Stimulated activated CD8-positive, alpha-beta memory T cell treated with anti-CD3 and anti-CD28 coated beads, Interleukin-12 subunit alpha, Interleukin-12 subunit beta, amount 100 ng/mL, for 24 hours (primary cell): ENCODE measurements around the gene STEAP1B.

ENCODE experiments used
- DNase-seq: peaks from one replicate; pipeline ENCODE4 v3.0.0-alpha.2; 2020; ENCODE audit errors: extremely low read depth

Gene STEAP1B

DNA sequence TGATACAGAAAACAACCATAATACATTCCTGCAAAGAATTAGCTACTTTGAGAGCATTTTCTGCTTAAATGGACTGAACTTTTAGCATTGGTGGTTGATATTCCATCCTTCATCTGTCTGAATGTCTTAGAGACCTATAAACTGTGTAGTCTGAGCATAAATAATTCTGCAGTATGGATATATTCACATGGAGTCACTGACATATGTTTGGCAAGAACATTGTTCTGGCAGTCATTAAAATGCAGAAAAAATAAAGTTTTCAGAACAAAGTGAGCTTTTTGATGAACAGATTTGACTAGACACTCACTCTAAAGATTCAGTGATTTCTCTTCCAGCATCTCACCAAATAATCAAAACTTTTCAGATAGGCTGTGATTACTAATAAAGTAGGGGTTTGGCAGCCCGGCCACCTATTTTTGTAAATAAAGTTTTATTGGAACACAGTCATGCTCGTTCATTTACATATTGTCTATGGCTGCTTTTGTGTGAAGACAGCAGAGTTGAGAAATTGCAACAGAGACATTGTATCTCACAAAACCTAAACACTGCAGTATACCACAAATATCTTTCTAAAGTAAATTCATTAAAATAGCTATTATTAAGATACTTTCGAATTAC, 98.9 kb downstream of the STEAP1B start:
- no peak for DNase-seq

DNA sequence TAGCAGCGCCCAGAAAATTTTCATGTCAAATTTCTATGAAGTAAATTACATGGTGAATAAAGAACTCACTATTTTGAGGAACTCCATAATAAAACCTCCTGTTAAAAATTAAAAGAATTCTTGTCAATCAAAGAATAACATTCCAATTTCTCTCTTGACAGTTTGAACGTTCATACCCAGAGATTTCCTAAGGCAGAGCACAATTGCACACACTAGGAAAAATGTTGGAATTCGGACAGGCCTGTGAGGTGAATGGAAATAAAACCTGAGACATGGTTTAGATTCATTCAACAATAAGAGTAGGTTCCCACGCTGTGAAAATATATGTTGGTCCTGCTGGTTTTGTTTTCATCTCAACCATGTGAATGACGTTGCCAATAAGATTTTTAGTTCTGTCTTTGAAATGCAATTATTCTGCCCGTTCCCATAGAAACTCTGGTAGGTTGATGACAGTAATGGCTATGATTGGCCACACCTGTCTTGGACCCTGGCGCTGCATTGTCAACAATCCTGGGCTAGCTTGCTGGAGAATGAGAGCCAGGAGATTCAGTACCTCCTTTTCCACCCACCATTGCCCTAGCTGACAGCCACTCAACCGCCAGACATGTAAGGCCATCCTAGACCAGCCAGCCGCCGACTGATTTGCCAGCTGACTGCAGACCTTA, 99.7 kb downstream of the STEAP1B start:
- DNase-seq: no peak

DNA sequence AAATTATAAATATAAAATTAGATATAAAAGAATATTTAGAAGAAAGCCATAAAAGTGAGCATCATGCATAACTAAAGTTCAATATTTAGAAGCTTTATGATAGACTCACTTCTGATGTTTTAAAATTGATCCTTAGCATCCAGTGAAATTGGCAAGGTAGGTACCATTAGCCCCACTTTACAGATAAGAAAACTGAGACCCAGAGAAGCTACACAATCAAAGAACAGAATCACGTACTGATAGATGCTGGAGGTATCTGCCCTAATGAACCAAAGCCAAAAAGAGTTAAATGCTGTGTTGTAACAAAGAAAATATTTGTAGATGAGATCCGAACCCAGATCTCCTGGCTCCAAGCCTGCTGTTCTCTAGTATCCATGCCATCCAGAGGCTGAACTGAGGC, 100.4 kb downstream of the STEAP1B start:
- no peak for DNase-seq

DNA sequence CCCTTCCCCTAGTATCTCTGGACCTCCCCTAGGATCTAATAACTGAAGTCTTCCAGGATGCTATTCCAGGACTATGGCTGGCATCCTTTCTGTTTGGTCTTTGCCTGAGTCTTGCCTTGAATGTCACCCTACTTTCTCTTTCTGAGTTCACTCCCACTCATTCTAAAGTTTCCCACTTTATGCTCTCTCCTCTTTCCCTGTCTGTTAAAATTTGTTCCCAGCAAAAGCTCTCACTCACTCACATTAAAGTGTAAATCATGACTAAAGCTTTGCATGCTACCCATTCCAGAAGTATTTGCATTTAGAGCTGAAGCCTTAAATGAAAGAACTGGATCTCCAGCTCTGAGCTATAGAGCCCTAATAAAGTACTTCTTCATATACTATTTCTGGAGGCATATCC, 100.9 kb downstream of the STEAP1B start:
- DNase-seq: no peak

DNA sequence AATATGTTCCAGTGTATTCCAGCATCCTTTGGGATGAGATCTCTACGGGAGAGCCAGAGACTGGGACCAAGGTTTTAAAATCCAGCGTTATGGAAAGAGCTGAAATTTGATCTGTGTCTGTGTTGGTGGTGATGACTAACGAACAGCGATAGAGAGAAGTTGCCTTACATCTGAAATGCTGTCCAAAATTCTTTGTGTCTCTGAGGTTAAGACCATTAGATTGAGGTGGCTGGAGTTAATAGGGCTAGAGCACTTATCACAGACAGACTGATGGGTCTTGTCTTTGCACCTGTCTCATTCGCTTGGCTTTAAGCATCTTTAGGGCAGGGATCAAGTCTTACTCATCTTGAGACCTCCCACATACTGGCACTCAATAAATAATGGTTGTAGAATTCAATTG, 102.0 kb downstream of the STEAP1B start:
- DNase-seq: no peak

DNA sequence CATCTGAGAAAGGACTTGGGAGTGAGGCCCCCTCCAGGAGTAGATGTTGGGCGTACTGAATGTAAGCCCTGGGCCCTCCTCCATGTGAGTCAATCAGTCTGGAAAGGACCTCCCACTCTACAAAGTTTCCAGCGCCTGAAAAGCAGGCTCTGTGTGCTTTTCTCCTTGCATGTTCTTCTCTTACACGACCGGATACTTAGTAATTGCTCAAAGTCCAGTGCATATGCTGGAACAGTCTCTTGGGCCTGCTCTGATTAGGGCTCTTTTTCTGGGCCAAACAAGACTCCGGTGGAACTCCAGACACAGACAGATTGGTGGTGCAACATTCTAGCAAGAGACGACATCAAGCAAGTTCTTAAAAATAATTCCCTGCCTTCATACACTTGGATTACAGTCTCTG, 104.8 kb downstream of the STEAP1B start:
- DNase-seq: no peak

DNA sequence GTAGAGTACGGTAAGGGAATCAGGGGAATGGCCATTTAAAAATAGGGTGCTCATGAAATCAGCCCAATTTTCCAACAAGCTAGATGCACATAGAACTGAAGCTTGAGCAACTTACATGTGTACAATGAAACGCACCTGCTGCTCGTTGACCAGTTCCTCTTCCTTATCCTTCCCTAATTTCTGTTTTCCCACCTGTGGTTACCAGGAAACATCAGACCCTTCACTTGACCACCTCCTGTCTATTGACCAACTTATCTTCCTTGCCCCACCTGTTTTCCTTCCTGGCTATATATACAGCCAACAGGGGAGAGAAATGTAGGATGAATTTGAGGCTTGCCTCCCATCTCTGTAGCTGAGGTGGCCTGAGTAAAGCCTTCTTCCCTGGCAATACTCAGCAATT, 105.2 kb downstream of the STEAP1B start:
- no peak for DNase-seq

DNA sequence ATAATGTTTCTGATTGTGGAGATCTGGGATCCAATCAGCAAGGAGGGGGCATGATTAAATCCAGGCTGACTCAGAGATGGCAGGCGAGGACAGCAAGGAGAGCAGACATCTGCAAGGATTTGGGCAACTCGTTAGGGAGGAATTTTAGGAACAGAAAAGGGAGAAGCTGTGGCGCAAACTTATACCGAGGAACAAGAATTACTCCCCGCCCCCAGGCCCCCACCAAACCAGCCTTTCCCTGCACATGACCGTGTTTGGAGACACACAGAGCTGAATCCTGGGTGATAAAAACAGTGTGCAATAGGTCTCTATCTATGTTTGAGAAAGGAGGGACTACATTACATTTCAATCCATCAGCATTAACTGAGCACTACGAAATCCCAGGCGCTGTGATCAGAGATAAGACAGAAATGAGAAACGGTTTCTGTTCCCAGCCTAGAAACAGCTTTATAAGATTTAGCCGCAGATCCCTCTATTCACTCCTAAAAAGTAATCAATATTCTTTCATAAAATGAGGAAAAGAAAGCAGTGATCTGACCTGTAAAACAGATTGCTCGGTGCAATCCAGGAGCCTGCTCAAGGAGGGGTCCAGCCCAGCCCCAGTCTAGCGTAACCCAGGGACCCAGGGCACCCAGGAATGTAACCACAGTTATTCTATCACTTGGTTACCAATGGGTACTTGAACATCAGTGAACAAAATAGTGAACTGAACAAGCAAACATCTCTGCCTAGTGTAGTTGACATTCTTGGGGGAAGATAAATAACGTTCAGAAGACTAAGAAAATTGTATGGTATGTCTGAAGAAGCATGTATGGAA, 105.9 kb downstream of the STEAP1B start:
- DNase-seq: no peak

DNA sequence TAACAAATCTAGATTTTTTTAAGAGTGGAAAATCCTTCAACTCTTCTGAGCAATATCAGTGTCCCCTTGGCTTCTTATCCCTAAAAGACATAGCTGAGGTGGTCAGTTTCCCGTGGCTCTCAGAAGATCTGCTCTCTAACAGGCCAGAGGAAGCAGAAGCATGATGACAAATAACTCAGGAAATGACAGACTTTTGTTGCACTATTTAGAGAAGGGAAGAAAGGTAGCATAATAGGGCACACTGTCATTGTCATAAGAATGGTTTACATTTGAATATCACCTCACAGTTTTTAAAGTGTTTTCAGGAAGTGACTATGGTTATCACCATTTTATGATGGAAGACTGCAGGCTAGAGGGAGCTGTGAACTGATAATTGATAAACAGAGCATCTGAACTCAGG, 109.5 kb downstream of the STEAP1B start:
- no peak for DNase-seq

DNA sequence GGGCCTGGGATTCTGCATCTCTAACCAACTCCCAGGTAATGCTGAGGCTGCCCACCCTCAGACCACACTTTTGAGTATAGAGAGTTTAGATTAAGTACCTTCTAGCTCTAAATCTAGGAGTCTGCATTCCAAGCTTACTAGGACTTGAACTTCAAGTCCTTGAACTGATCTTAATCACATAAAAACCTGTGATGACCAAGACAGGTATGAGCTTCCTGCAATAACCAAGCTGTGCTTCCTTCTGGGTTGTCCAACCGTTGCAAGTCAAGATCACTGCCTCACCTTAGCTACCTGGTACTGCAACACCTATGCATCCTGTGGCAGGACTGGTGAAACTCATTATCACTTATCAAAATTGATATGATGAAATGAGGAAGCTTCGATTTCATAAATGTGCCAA, 110.1 kb downstream of the STEAP1B start:
- no peak for DNase-seq

DNA sequence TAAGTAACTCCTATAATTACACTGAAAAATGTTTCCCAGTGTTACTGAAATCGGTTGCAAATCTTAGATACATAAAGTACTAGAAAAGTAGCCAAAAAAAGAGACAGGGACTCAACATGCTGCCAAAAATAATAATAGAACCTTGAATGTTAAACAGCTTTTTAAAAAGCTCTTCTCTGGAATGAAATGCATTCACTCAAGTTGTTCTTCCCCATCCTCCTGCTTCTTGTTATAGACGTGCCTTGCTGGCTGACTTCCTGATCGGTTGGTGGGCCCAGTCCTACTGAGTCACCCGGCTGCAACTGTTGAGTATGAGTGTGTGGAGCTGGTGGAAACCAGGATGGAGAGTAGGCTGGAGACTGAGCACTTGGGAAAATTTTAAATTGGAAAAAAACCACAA, 112.4 kb downstream of the STEAP1B start:
- DNase-seq: no peak

DNA sequence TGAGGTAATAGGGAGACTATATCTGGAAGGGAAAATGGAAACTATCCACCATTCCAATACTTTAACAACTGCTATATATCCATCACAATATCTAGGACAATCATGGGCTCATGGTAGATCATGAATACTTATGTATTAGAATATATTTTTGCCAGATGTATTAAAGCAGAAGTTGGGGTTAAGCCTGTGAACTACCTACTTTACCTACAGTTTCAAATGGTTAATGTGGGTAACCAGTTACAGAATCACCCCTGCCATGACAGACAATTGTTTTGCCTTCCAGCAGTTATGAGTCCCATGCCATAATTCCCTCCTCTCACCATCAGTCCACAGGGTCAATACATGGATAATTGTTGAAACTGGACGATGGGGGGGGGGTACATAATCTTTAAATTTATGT, 113.1 kb downstream of the STEAP1B start:
- DNase-seq: no peak

DNA sequence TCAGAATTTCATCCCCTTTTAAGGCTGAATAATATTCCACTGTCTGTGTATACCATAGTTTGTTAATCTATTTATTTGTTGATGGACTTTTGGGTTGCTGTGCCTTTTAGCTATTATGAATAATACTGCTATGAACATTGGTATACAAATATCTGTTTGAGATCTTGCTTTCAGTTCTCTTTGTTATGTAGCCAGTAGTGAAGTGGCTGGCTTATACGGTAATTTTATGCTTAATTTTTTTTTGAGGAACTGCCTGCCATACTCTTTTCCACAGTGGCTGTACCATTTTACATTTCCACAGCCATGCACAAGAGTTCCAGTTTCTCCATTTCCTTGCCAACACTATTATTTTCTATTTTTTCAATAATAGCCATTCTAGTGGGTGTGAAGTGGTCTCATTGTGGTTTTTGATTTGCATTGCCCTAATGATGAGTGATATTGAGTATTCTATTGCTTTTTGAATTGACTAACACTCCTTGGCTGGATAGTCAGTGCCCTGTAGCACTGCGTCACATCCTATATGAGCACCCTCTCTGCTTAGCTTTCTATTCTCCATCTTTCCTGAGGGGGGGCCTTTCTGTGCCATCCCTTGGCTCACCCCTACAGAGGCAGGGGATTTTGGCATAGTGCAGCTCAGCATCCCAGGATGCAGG, 113.7 kb downstream of the STEAP1B start:
- DNase-seq: no peak

DNA sequence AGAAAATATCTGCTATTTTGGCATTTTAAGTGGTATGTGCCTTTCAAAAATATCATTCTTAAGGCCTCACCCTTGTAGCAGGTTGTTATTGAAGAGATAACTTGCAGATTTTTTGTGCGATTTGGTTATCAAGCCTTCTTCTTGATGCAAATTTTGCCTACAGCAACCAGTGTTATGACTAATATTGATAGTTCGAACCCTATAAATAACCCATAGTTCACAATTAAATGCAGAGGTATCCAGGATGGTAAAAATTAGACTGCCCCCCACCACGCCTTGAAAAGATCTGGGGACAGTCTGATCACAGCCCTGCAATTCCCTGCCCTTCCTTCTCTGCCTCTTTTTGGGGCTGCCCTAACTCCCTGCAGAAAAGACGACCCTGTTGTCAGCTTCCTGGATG, 114.7 kb downstream of the STEAP1B start:
- DNase-seq: no peak

DNA sequence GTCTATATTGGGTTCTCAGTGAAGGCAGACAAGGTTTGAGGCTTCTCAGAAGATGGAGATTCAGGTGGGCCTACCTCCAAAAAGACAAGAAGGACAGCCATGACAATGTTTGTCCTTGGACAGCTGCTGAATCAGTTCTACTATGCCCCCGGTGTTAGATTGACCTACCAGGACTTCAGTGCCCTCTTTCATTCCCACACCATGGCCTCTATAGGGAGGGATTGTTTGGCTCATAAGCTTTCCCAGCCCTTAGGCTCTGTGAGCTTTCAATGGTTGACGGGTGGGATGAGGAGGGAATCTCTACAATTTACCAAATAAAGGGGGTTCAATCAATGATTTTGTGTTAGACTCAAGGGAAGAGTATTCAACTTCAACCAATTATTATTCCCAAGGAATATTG, 119.7 kb downstream of the STEAP1B start:
- no peak for DNase-seq

DNA sequence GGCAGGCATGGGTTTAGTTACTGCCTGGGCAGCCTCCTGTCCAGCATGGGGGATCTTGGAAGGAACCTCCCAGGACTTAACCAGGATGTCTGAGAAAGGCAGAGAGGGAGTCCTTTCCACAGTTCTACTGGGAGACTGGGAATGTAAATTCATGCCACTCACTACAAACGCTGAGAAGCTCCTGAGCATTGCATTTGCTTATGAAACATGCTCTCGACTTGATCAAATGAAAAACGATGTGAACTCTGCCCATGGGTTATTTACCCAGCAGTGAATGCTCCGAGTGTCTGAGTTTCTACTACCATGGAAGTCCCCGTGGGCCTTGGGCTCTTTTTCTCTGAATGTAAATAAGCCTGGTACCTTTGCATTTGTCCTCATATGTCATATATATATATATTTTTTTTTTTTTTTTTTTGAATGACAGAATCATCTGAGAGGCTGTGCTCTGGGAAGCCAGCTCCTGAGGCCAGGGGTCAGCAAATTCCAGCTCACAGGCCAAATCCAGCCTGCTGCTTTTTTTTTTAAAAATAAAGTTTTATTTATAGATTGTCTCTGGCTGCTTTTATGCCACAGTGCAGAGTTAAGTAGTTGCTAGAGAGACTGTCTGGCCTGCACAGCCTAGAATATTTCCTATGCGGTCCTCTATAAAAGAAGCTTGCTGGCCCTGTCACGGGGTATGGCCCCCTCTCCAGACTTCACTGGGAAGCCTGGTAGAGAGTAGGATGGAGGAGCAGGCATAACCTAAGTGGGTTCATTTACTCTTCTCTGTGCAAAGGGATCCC, 121.6 kb downstream of the STEAP1B start:
- no peak for DNase-seq

DNA sequence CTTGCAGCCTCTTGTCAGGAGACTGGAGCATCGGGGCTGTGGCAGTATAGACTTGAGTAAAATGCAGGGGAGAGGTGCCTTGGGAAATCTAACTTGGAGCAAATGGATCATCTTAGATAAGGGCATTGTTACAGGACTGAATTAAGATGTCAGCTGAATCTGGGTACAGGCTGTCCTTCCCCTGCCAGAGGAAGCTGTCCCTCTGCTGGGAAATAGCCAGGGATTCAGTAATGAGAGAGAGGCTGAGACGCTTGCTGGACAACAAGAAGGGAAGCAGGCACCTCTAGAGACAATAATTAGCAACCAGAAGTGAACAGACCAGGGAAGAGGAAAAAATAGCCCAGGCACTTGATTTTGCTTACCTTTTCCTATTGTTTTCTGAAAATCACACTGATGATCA, 122.3 kb downstream of the STEAP1B start:
- DNase-seq: no peak

DNA sequence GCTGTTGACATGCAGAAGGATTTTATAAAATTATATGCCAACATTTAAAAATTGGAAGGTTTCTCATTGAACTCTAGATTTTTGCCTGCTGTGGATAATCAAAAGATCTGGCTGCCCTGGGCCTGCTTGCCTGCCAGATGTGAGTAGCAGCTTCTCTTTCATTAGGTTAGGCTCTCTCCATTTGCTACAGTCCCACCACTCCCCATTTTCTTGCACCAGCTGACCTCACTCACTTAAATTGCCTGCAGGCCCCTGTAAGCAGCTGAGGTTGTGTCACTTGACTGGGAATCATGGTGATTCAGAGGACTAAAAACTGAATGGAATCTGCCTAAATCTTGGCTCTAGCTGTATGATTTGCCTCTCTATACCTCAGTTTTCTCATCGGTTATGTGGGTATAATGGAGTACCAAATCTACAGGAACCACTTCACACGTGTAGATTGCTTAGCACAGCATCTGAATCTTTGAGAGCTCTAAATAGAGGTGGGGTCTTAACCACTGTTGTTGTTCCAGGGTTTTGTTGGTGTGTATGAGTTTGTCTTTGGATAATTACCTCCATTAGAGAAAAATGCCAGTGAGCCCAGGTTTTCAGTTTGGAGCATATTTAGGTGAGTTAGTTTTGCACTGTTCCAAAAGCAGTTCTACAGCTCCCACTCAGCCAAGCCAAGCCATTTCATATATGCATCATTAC, 124.5 kb downstream of the STEAP1B start:
- no peak for DNase-seq

DNA sequence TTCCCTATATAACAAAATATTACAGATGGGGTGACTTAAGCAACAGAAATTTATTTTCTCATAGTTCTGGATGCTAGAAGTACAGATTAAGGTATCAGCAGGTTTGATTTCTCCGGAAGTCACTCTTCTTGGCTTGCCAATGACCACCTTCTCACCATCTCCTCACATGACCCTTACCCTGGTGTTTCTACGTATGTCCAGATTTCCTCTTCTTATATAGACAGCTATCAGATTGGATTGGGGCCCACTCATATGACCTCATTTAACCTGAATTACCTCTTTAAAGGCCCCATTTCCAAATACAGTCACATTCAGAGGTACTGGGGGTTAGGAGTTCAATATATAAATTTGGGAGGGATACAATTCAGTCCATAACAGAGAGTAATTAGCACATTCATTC, 126.1 kb downstream of the STEAP1B start:
- no peak for DNase-seq

DNA sequence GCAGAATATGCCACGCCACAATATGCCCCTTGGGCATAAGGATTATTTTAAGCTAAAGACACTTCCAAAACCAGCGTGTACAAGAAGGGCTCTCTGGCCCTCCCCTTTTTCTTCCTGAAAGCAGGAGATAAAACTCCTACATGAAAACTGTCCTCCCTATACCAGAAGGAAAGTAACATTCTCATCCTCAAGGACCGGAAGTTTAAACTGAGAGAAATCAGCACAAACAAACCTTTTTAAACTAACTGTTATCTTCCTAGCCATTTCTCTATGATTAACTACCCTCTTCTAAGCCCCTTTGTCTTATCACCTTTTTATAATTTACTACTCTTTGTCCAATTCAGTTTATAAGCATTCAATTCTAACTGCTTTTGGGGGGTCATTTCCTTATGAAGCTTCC, 126.6 kb downstream of the STEAP1B start:
- no peak for DNase-seq

DNA sequence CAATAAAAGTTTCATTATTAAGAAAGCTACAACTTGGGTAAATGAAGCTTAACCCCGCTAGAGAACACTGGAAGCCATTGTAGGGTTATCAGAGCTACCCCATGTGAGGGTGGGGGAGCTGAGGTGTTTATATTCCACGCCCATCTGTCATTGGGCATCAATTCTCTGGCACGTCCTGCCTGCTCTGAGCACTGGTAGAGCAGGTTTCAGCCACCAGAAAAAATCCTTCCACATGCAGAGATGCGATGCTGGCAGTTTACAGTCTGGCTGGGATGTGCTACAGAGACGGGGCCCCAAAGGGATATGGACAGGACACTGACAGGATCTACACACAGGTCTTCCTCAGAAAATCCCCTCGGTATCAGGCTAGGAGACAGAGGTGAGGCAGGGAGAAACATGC, 127.1 kb downstream of the STEAP1B start:
- DNase-seq: no peak
